A549 treated with DMSO at 1 μM for 4 hours (cell line): ENCODE data around the gene MYO1G. TPM values are rescaled to one million over a fixed set of nuclear protein-coding genes. Genes with fewer than 3 reads are reported as not detected.

Experiments
- total RNA-seq: library from RNA; stranded (reverse); fragments of 200-300 nt; extraction: Qiagen RNA extraction; gene quantifications from 5 replicates; pipeline ENCODE4 v1.2.3, GENCODE V29; 2022; ENCODE audit warnings: low read depth

The MYO1G gene
- total RNA-seq: 0.07 to 0.13 TPM (median 0.09 TPM) in 5 replicates

GRCh38 chr7:44978511-44979366 lies at the start of gene MYO1G:
Gene MYO1G, minus strand, starts transcription at chr7:44979015. Its CDS starts 54 bp downstream, at chr7:44978961.

GRCh38 chr7:45000093-45001032 lies 21.5 kb upstream of the MYO1G start, which contains the start of gene CCM2:
Gene CCM2, plus strand, starts transcription at chr7:45000201. Its CDS starts 133 bp downstream, at chr7:45000334.

Other genes with a start within 250 kb of the MYO1G start
- 24.2 to 40.3 TPM (median 36.7 TPM) in 5 replicates for gene ZMIZ2, start 230.2 kb downstream of the MYO1G start, total RNA-seq
- gene PPIA, start 182.3 kb downstream of the MYO1G start, total RNA-seq: 4,827 to 5,540 TPM (median 5,124 TPM) in 5 replicates
- gene H2AZ2, start 130.9 kb downstream of the MYO1G start, total RNA-seq: 209 to 262 TPM (median 258 TPM) in 5 replicates
- gene PURB, start 93.5 kb downstream of the MYO1G start, total RNA-seq: 11.9 to 14.4 TPM (median 12.1 TPM) in 5 replicates
- gene CCM2, start 21.2 kb upstream of the MYO1G start, total RNA-seq: 34.0 to 45.1 TPM (median 41.0 TPM) in 5 replicates
- 0.11 to 0.34 TPM (median 0.18 TPM) in 5 replicates for gene NACAD, start 110.0 kb upstream of the MYO1G start, total RNA-seq
- gene TBRG4, start 132.7 kb upstream of the MYO1G start, total RNA-seq: 109 to 115 TPM (median 112 TPM) in 5 replicates
- gene RAMP3, start 178.8 kb upstream of the MYO1G start, total RNA-seq: not detected in 5 replicates